Erythroblast (primary cell): ENCODE results near the gene ITPKB.

Experiments
- GATA1 ChIP-seq: IDR thresholded peaks from 2 replicates; pipeline ENCODE4 v1.6.1; 2011; ENCODE audit warnings: low read depth, mild to moderate bottlenecking, control low read depth, low read length, moderate library complexity
- POLR2A ChIP-seq: IDR thresholded peaks from 2 replicates; pipeline ENCODE4 v1.6.1; 2011; ENCODE audit warnings: mild to moderate bottlenecking, low read length

- TF ChIP-seq POLR2A (no peak), GATA1 (no peak)
These were observed 61.8 kb downstream of the ITPKB start for GRCh38 chr1:226677027-226678020.
